HFF-Myc (cell line): ENCODE results near the gene APBA2.

Experiments used
- DNase-seq: peaks from one replicate; pipeline ENCODE4 v3.0.0-alpha.2; 2011; ENCODE audit warnings: low read depth; ENCODE audit errors: extremely low read depth
- H3K4me3 ChIP-seq: replicated peaks from 2 replicates; pipeline ENCODE4 v1.5.1; 2011; ENCODE audit warnings: low read depth, mild to moderate bottlenecking, control low read depth, low read length
- CTCF ChIP-seq: IDR thresholded peaks from 2 replicates; pipeline ENCODE4 v1.5.1; 2012; ENCODE audit warnings: mild to moderate bottlenecking, low read depth, low read length, control low read depth; ENCODE audit errors: missing control alignments

Gene APBA2

GRCh38 chr15:29054171-29055045 lies 168.6 kb downstream of the APBA2 start:
- no peak overlapping the region for H3K4me3 ChIP-seq
- no peak for TF ChIP-seq CTCF
- DNase-seq = no peak

GRCh38 chr15:29055876-29056275 lies 170.1 kb downstream of the APBA2 start:
- no peak for TF ChIP-seq CTCF
- no peak overlapping the region for H3K4me3 ChIP-seq
- no peak for DNase-seq

GRCh38 chr15:29056839-29057450 lies 171.2 kb downstream of the APBA2 start:
- no peak overlapping the region for H3K4me3 ChIP-seq
- TF ChIP-seq CTCF = no peak
- DNase-seq = no peak

GRCh38 chr15:29057856-29058255 lies 172.1 kb downstream of the APBA2 start:
- no peak for DNase-seq
- no peak overlapping the region for H3K4me3 ChIP-seq
- no peak for TF ChIP-seq CTCF

GRCh38 chr15:29058903-29059539 lies 173.2 kb downstream of the APBA2 start:
- DNase-seq = no peak
- no peak for TF ChIP-seq CTCF
- H3K4me3 ChIP-seq = no peak overlapping the region

GRCh38 chr15:29059871-29060640 lies 174.3 kb downstream of the APBA2 start:
- no peak for TF ChIP-seq CTCF
- DNase-seq = no peak
- no peak overlapping the region for H3K4me3 ChIP-seq
